PC-9 (cell line): ENCODE results near the gene COL4A3. TPM values are rescaled to one million over a fixed set of nuclear protein-coding genes. Genes with fewer than 3 reads are reported as not detected.
A peak's percentile ranks its signal among the peaks of the same experiment; 100 is the strongest.

Source experiments
- BruUV-seq: library from RNA; stranded (reverse); fragments of 400-500 nt; replicated peaks from 2 replicates; lab custom pipeline; 2021; lab: Mats Ljungman, UMichigan
- CTCF ChIA-PET: fragments of 300-600 bp; sonication (Branson Sonifier 250); formaldehyde crosslinking; loops from one replicate; lab custom pipeline; 2022; ENCODE audit warnings: antibody characterized with exemption; lab: Charles Lee
- POLR2A ChIA-PET: fragments of 300-600 bp; sonication (Branson Sonifier 250); formaldehyde crosslinking; loops from one replicate; lab custom pipeline; 2022; ENCODE audit warnings: antibody characterized with exemption; ENCODE audit not compliant: unreplicated experiment; lab: Charles Lee
- DNase-seq, 2 experiments: peaks; one replicate each; pipeline versions ENCODE4 v3.0.0 to v3.0.0-alpha.2; 2015 to 2022; ENCODE audit warnings: mixed read lengths in 1 of 2
- H2AFZ ChIP-seq: fragments of 200-600 bp; sonication (generic); 2 replicates; pipeline ENCODE4 v1.8.1; 2017; ENCODE audit warnings: antibody characterized with exemption
- H3F3A ChIP-seq: fragments of 200-600 bp; sonication (generic); 2 replicates; pipeline ENCODE4 v1.8.1; 2017; ENCODE audit warnings: antibody characterized with exemption, mild to moderate bottlenecking, low read depth; ENCODE audit not compliant: insufficient read depth
- H3K27ac ChIP-seq: fragments of 200-600 bp; sonication (generic); 2 replicates; pipeline ENCODE4 v1.6.1; 2016; ENCODE audit warnings: mixed run types
- H3K27me3 ChIP-seq: fragments of 200-600 bp; sonication (generic); 2 replicates; pipeline ENCODE4 v1.6.1; 2016; ENCODE audit warnings: low read depth, mixed run types; ENCODE audit not compliant: insufficient read depth
- H3K36me3 ChIP-seq: fragments of 200-600 bp; sonication (generic); 2 replicates; pipeline ENCODE4 v1.6.1; 2016; ENCODE audit warnings: low read depth, mixed run types
- H3K4me1 ChIP-seq: fragments of 200-600 bp; sonication (generic); replicated peaks from 2 replicates; pipeline ENCODE4 v1.6.1; 2016; ENCODE audit warnings: mixed run types; ENCODE audit not compliant: insufficient read depth
- H3K4me2 ChIP-seq: fragments of 200-600 bp; sonication (generic); 2 replicates; pipeline ENCODE4 v1.6.1; 2017; ENCODE audit warnings: mixed run types
- H3K4me3 ChIP-seq: fragments of 200-600 bp; sonication (generic); 2 replicates; pipeline ENCODE4 v1.6.1; 2016; ENCODE audit warnings: mixed run types
- H3K79me2 ChIP-seq: fragments of 200-600 bp; sonication (generic); 2 replicates; pipeline ENCODE4 v1.6.1; 2017; ENCODE audit warnings: low read depth, mixed run types
- H3K9me2 ChIP-seq: fragments of 200-600 bp; sonication (generic); 2 replicates; pipeline ENCODE4 v1.8.1; 2017; ENCODE audit warnings: mild to moderate bottlenecking; ENCODE audit not compliant: insufficient read depth
- H3K9me3 ChIP-seq: fragments of 200-600 bp; sonication (generic); 2 replicates; pipeline ENCODE4 v1.8.1; 2016; ENCODE audit warnings: low read depth; ENCODE audit not compliant: insufficient read depth
- H4K20me1 ChIP-seq: fragments of 200-600 bp; sonication (generic); 2 replicates; pipeline ENCODE4 v1.8.1; 2017; ENCODE audit not compliant: insufficient read depth
- CTCF ChIP-seq: fragments of 200-600 bp; sonication (generic); conservative IDR thresholded peaks from 2 replicates; pipeline ENCODE4 v1.6.1; 2017; ENCODE audit warnings: mixed run types, antibody characterized with exemption, mild to moderate bottlenecking, moderate library complexity
- EZH2 ChIP-seq: fragments of 200-600 bp; sonication (generic); IDR thresholded peaks from 2 replicates; pipeline ENCODE4 v1.8.0; 2017; ENCODE audit warnings: antibody characterized with exemption, low read depth
- intact Hi-C: fragments of 100-400 bp; cut with micrococcal nuclease; formaldehyde crosslinking; loops from one replicate; pipeline ENCODE4 v1.10.0; 2022; ENCODE audit not compliant: unreplicated experiment
- total RNA-seq: library from RNA; stranded (reverse); gene quantifications from 2 replicates; pipeline ENCODE4 v1.2.3, GENCODE V29; 2021

The COL4A3 gene
- total RNA-seq, 1 experiment from 2014 or later: 2.2 TPM

- Histone ChIP-seq H3K4me1 (no peaks in the 10 kb centered on the region), H3K4me2 (no peak overlapping the region), H3K4me3 (no peak overlapping the region), H3K9me3 (no peaks in the 10 kb centered on the region), H3K36me3 (peaks cover 40% of the 10 kb centered on the region; the same call in 1 of the 2 replicates), H4K20me1 (no peaks in the 10 kb centered on the region), H3K9me2 (no peaks in the 10 kb centered on the region), H3K27me3 (no peaks in the 10 kb centered on the region), H3K79me2 (no peaks in the 10 kb centered on the region), H3K27ac (no peak overlapping the region), H2AFZ (no peak overlapping the region), H3F3A (no peaks in the 10 kb centered on the region)
- TSS peak; percentile 6 for BruUV-seq
- intact Hi-C loops: no loop called here
- CTCF ChIA-PET: no interaction called here
- no peak for DNase-seq
- POLR2A ChIA-PET: no interaction called here
- TF ChIP-seq CTCF (no peak), EZH2 (no peak)
Observed at GRCh38 chr2:227360351-227360750, 195.9 kb downstream of the COL4A3 start.

GRCh38 chr2:227363756-227364155 is 199.3 kb downstream of the COL4A3 start:
- BruUV-seq: no TSS peak
- intact Hi-C loops: no loop called here
- no peak overlapping the region for H3K4me3 ChIP-seq
- ChIA-PET CTCF (no interaction called here), POLR2A (no interaction called here)
- H4K20me1 ChIP-seq: no peaks in the 10 kb centered on the region
- no peaks in the 10 kb centered on the region for H3K79me2 ChIP-seq
- H3F3A ChIP-seq: peaks cover 12% of the 10 kb centered on the region
- H3K36me3 ChIP-seq: 0 out of 2 replicates have a peak, but pooled peaks cover 21% of the 10 kb centered on the region
- peaks cover 11% of the 10 kb centered on the region for H3K4me1 ChIP-seq
- TF ChIP-seq CTCF: no peak; the same call in 1 of the 2 replicates
- DNase-seq: no peak
- no peaks in the 10 kb centered on the region for H3K27me3 ChIP-seq
- no peak overlapping the region for H3K27ac ChIP-seq
- H3K9me3 ChIP-seq: no peaks in the 10 kb centered on the region
- H2AFZ ChIP-seq: no peak overlapping the region
- H3K9me2 ChIP-seq: no peaks in the 10 kb centered on the region
- no peak overlapping the region for H3K4me2 ChIP-seq

Other genes with a start within 250 kb of the COL4A3 start
- gene COL4A4, start 419 bp upstream of the COL4A3 start, total RNA-seq: 5.6 and 6.0 TPM in 2 replicates
- 141 and 144 TPM in 2 replicates for gene MFF, start 160.6 kb downstream of the COL4A3 start, total RNA-seq
- not detected in 2 replicates for gene TM4SF20, start 214.7 kb downstream of the COL4A3 start, total RNA-seq
- gene SCYGR1, start 223.3 kb downstream of the COL4A3 start, total RNA-seq: not detected in 2 replicates